ENCODE results near the gene TRPM7. TPM values are rescaled to one million over a fixed set of nuclear protein-coding genes. Genes with fewer than 3 reads are reported as not detected.
"Not testable (repeated sequence)": the region's sequence is repeated elsewhere in the genome, so short reads cannot be mapped to it uniquely, and the experiment has no call there.

Gene TRPM7
- total RNA-seq, 1 donor from 2014 or later: 53.3 TPM

DNA sequence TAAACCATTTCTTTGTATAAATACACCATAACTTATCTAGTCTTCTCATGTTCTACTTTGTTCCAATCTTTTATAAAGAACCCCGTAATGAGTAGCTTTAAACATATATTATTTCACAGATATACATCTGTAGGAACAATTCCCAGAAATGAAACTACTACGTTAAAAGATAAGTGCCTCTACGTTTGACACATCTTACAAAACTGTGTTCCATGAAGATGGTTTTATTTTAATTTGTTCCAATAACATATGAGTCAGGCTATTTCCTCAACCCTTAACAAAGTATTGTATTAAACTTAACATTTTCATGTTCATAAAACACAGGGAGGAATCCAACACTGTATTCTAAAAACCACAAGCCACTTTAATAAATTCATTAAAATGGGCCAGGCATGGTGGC, 52.9 kb downstream of the TRPM7 start:
- no peaks in the 10 kb centered on the region for H3K27me3 ChIP-seq
- no peaks in the 10 kb centered on the region for H3K9me3 ChIP-seq
- TF ChIP-seq, protein P1, sequence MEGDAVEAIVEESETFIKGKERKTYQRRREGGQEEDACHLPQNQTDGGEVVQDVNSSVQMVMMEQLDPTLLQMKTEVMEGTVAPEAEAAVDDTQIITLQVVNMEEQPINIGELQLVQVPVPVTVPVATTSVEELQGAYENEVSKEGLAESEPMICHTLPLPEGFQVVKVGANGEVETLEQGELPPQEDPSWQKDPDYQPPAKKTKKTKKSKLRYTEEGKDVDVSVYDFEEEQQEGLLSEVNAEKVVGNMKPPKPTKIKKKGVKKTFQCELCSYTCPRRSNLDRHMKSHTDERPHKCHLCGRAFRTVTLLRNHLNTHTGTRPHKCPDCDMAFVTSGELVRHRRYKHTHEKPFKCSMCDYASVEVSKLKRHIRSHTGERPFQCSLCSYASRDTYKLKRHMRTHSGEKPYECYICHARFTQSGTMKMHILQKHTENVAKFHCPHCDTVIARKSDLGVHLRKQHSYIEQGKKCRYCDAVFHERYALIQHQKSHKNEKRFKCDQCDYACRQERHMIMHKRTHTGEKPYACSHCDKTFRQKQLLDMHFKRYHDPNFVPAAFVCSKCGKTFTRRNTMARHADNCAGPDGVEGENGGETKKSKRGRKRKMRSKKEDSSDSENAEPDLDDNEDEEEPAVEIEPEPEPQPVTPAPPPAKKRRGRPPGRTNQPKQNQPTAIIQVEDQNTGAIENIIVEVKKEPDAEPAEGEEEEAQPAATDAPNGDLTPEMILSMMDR (IDR thresholded peaks at IDR 0.05): no peak
- TF ChIP-seq POLR2A (IDR thresholded peaks at IDR 0.05) (no peak), POLR2AphosphoS5 (IDR thresholded peaks at IDR 0.05; ENCODE audit: insufficient read depth in 1 of 2, low read depth in 1 of 2) (no peak)
- H3K4me3 ChIP-seq: no peak overlapping the region
- H3K4me1 ChIP-seq: no peaks in the 10 kb centered on the region
- no peak overlapping the region for H3K27ac ChIP-seq
- peaks cover 0 to 63% of the 10 kb centered on the region in 2 donors for H3K36me3 ChIP-seq
- intact Hi-C loops (cut with DNase I): no loop called here
- no peak for DNase-seq (ENCODE audit: extremely low spot score in 2 of 2)

DNA sequence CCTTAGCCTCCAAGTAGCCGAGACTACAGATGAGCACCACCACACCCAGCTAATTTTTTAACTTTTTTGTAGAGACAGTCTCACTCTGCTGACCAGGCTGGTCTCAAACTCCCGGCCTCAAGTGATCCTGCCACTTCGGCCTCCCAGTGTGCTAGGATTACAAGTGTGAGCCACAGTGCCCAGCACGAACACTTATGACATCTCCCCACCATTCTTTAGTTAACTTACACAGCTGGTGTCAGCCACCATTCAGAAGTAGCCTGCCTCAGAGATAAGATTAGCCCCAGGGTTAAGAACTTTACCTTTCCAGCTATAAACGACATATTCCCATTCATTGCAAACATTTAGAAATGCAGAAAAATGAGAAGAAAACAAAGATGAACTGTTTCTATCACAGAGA, 58.2 kb downstream of the TRPM7 start:
- intact Hi-C loops (cut with DNase I): no loop called here
- DNase-seq (ENCODE audit: extremely low spot score in 2 of 2): no peak
- H3K4me3 ChIP-seq: no peak overlapping the region
- no peaks in the 10 kb centered on the region for H3K4me1 ChIP-seq
- H3K27ac ChIP-seq: no peak overlapping the region
- no peak for TF ChIP-seq POLR2A (IDR thresholded peaks at IDR 0.05)
- TF ChIP-seq, protein P1 (IDR thresholded peaks at IDR 0.05): no peak
- TF ChIP-seq POLR2AphosphoS5 (IDR thresholded peaks at IDR 0.05; ENCODE audit: insufficient read depth in 1 of 2, low read depth in 1 of 2): no peak
- no peaks in the 10 kb centered on the region for H3K9me3 ChIP-seq
- H3K36me3 ChIP-seq: peaks cover 0 to 42% of the 10 kb centered on the region in 2 donors
- H3K27me3 ChIP-seq: no peaks in the 10 kb centered on the region

DNA sequence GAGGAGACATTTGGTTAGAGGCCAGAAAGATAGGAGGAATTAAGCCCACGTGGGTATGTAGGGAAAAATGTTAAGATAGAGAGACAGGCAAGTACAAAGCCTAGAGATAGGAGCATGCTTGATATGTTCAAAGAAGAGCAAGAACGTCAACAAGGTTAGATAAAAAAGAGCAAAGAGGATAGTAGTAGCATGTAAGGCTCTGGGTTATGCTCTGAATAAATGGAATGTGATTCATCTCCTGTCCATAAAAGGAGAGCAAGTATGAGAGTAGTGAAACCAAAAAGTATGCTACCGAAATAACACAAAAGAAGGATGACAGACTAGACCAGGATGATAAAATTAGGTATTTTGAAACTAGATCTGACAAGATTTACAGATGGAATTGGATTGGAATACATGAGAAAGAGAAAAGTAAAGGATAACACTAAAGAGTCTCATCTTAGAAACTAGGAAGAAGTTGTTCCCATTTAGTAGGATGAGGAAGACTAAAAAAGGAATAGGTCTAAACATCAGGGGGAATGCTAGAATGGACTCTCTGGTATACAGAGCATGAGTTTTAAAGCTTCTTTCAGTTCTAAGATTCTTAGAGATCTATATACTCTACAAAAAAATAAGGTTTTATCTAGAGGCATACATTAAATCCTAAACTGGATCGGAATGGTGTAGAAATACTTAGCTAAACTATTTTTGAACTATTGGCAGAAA, 59.1 kb downstream of the TRPM7 start:
- DNase-seq (ENCODE audit: extremely low spot score in 2 of 2): no peak
- Histone ChIP-seq H3K4me1 (no peaks in the 10 kb centered on the region), H3K4me3 (no peak overlapping the region), H3K36me3 (peaks cover 0 to 38% of the 10 kb centered on the region in 2 donors), H3K27me3 (no peaks in the 10 kb centered on the region), H3K9me3 (no peaks in the 10 kb centered on the region), H3K27ac (no peak overlapping the region)
- TF ChIP-seq, protein P1 (IDR thresholded peaks at IDR 0.05): no peak
- no peak for TF ChIP-seq POLR2A (IDR thresholded peaks at IDR 0.05)
- no peak for TF ChIP-seq POLR2AphosphoS5 (IDR thresholded peaks at IDR 0.05; ENCODE audit: insufficient read depth in 1 of 2, low read depth in 1 of 2)
- intact Hi-C loops (cut with DNase I): no loop called here

DNA sequence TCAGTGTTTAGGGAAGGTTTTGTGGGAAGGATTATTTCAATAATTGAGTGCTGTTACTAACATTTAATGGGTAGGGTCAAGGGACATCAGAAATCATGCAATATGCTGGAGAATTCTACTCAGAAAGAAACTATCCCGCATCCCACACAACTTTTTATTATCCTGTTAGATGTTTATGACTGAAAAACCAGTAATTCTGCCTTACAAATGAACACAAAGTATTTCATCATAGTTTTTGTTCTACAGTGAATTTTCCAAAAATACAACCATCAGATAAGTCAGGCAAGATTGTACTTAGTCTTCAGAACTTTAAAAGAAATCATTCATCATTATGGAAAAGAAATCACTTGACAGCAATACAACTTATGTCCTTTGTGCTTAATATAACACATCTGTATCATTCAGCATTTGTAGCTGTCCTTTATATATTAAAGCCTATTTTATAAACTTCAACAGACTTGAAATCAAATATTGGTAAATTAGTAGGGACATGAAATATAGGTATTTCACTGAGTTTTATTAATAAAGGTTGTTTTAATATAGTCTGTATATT, 61.9 kb downstream of the TRPM7 start:
- H3K4me3 ChIP-seq: no peak overlapping the region
- no peak overlapping the region for H3K27ac ChIP-seq
- DNase-seq (ENCODE audit: extremely low spot score in 2 of 2): no peak
- intact Hi-C loops (cut with DNase I): no loop called here
- peaks cover 0 to 25% of the 10 kb centered on the region in 2 donors for H3K36me3 ChIP-seq
- H3K9me3 ChIP-seq: no peaks in the 10 kb centered on the region
- TF ChIP-seq POLR2A (IDR thresholded peaks at IDR 0.05) (no peak), POLR2AphosphoS5 (IDR thresholded peaks at IDR 0.05; ENCODE audit: insufficient read depth in 1 of 2, low read depth in 1 of 2) (no peak)
- TF ChIP-seq, protein P1 (IDR thresholded peaks at IDR 0.05): no peak
- H3K4me1 ChIP-seq: no peaks in the 10 kb centered on the region
- H3K27me3 ChIP-seq: no peaks in the 10 kb centered on the region

DNA sequence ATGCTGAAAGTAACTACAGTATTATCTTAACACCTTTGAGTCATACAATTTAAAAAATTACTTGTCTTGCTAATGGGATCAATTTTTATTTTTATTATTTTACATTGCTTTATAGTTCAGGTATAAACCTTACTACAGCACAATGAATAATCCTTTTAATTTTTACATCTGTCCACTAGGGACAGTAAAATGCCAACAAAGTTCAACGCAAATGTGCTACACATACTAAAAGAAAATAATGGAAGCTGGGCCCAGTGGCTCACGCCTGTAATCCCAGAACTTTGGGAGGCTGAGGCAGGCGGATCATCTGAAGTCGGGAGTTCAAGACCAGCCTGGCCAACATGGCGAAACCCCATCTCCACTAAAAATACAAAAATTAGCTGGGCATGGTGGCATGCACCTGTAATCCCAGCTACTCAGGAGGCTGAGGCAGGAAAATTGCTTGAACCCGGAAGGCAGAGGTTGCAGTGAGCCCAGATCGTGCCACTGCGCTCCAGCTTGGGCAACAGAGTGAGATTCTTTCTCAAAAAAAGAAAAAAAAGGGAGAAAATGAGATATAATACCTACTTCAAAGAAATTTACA, 64.1 kb downstream of the TRPM7 start:
- intact Hi-C loops (cut with DNase I); DNase-seq (ENCODE audit: extremely low spot score in 2 of 2); H3K27me3 ChIP-seq; H3K4me1 ChIP-seq; H3K4me3 ChIP-seq; H3K9me3 ChIP-seq; H3K27ac ChIP-seq: not testable (repeated sequence)
- peaks cover 0 to 16% of the 10 kb centered on the region in 2 donors for H3K36me3 ChIP-seq

DNA sequence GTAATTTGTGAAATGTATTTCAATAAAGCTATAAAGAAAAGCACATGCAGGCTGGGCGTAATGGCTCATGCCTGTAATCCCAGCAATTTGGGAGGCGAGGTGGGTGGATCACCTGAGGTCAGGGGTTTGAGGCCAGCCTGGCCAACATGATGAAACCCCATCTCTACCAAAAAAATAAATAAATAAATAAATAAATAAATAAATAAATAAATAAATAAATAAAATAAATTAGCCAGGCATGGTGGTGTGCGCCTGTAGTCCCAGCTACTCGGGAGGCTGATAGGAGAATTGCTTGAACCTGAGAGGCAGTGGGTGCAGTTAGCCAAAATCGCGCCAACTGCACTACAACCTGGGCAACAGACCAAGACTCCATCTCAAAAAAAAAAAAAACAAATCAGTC, 69.6 kb downstream of the TRPM7 start:
- peaks cover 0 to 27% of the 10 kb centered on the region in 2 donors for H3K36me3 ChIP-seq
- H3K27me3 ChIP-seq; H3K9me3 ChIP-seq; DNase-seq (ENCODE audit: extremely low spot score in 2 of 2); H3K4me1 ChIP-seq; H3K27ac ChIP-seq; H3K4me3 ChIP-seq: not testable (repeated sequence)
- intact Hi-C loops (cut with DNase I): loop anchor here (10.0 kb wide), 1 partner anchor 1738 kb away; no protein-coding TSS in a partner anchor

DNA sequence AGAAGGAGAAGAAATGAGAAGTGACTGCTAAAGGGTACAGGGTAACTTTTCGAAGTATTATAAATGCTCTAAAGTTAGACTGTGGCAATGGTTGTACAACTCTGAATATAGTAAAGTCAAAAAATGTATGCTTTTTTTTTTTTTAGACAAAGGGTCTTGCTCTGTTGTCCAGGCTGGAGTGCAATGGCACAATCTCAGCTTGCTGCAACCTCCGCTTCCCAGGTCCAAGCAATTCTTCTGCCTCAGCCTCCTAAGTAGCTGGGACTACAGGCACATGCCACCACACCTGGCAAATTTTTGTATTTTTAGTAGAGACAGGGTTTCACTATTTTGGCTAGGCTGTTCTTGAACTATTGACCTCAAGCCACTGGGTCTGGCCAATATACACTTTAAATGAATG, 70.0 kb downstream of the TRPM7 start:
- H3K27ac ChIP-seq; H3K4me1 ChIP-seq; H3K4me3 ChIP-seq; H3K9me3 ChIP-seq; H3K27me3 ChIP-seq; DNase-seq (ENCODE audit: extremely low spot score in 2 of 2): not testable (repeated sequence)
- intact Hi-C loops (cut with DNase I): loop anchor here (10.0 kb wide), 1 partner anchor 1738 kb away; no protein-coding TSS in a partner anchor
- H3K36me3 ChIP-seq: peaks cover 0 to 28% of the 10 kb centered on the region in 2 donors
